ENCODE results near the gene ZNF385D. TPM values are rescaled to one million over a fixed set of nuclear protein-coding genes. Genes with fewer than 3 reads are reported as not detected.
"Not testable (repeated sequence)": the region's sequence is repeated elsewhere in the genome, so short reads cannot be mapped to it uniquely, and the experiment has no call there.

The ZNF385D gene
- total and polyA plus RNA-seq, 12 donors = 0.09 to 1.3 (median 0.63) TPM

DNA sequence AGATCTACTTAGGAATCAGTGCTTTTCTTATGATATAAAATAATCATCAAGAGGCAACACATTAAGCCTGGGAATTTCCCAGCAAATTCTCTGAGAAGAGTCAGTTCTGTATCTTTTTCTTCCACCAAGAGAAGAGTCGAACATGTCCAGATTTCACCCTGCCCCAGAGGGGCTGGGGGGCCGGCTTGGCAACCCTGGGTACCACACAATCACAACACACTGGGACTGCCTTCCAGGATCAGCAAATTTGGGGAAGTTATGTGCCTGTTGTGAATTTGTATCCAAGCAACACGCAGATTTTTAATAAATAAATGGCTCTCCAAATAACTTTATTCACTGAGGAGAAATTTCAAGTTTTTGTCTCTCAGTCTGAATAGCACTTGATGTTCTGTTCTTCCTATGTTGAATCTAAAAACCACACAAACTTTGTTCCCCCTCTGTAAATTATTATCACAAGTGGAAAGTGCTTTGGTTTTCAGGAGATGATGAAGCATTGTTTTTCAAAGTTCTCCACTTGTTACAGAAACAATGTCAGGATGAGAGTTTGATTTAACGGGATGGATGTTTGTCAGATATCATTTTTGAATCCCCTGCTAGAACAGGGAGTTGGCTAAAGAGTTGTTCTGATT, 357.2 kb downstream of the ZNF385D start:
- DNase-seq = no peak
- H3K4me3 ChIP-seq = no peak overlapping the region
- no peak overlapping the region for H3K27ac ChIP-seq
- 59 to 76% (median 72%) methylated on average over 4 of the region's 4 CpGs for WGBS, 4 donors
- TF ChIP-seq POLR2A (IDR thresholded peaks at IDR 0.05) = no peak
- TF ChIP-seq, protein P1, sequence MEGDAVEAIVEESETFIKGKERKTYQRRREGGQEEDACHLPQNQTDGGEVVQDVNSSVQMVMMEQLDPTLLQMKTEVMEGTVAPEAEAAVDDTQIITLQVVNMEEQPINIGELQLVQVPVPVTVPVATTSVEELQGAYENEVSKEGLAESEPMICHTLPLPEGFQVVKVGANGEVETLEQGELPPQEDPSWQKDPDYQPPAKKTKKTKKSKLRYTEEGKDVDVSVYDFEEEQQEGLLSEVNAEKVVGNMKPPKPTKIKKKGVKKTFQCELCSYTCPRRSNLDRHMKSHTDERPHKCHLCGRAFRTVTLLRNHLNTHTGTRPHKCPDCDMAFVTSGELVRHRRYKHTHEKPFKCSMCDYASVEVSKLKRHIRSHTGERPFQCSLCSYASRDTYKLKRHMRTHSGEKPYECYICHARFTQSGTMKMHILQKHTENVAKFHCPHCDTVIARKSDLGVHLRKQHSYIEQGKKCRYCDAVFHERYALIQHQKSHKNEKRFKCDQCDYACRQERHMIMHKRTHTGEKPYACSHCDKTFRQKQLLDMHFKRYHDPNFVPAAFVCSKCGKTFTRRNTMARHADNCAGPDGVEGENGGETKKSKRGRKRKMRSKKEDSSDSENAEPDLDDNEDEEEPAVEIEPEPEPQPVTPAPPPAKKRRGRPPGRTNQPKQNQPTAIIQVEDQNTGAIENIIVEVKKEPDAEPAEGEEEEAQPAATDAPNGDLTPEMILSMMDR (IDR thresholded peaks at IDR 0.05) = no peak
- H3K36me3 ChIP-seq (replicated peaks in 1 of 2) = no peaks in the 10 kb centered on the region
- H3K27me3 ChIP-seq = no peaks in the 10 kb centered on the region
- H3K9me3 ChIP-seq (replicated peaks in 1 of 3) = no peaks in the 10 kb centered on the region
- intact Hi-C loops (cut with DNase I) = no loop called here
- H3K4me1 ChIP-seq (replicated peaks in 1 of 2) = no peaks in the 10 kb centered on the region

- WGBS, 4 donors = 4 to 35% (median 17%) methylated on average over 1 of the region's 1 CpG
- Histone ChIP-seq H3K4me3 (no peak overlapping the region), H3K27me3 (no peaks in the 10 kb centered on the region), H3K9me3 (replicated peaks in 1 of 3) (no peaks in the 10 kb centered on the region), H3K36me3 (replicated peaks in 1 of 2) (no peaks in the 10 kb centered on the region), H3K4me1 (replicated peaks in 1 of 2) (no peaks in the 10 kb centered on the region), H3K27ac (no peak overlapping the region)
- TF ChIP-seq, protein P1 (IDR thresholded peaks at IDR 0.05) = no peak
- TF ChIP-seq POLR2A (IDR thresholded peaks at IDR 0.05) = no peak
- intact Hi-C loops (cut with DNase I) = no loop called here
- DNase-seq = no peak
Observed at GRCh38 chr3:21392526-21392925, 358.5 kb downstream of the ZNF385D start.

DNA sequence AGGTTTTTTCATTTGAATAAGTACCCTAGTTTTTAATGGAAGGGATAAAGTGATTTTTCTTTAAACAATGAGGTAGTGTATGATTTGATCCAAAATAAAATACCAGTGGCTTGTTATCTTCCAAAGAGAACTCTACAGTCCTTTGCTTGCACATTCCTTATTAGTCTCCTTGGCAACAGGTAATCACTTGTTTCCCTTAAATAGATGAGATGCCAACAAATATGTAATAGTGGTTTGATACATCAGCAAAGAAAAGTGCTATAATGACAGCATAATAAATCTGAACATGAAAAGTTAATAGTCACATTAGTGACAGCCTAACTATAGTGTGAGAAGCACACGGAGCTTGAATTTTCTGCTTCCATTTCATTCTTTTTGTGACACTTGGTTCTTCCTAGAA, 360.2 kb downstream of the ZNF385D start:
- DNase-seq = no peak
- no peaks in the 10 kb centered on the region for H3K4me1 ChIP-seq (replicated peaks in 1 of 2)
- H3K27me3 ChIP-seq = no peaks in the 10 kb centered on the region
- no peak overlapping the region for H3K4me3 ChIP-seq
- H3K27ac ChIP-seq = no peak overlapping the region
- TF ChIP-seq, protein P1 (IDR thresholded peaks at IDR 0.05) = no peak
- WGBS, 4 donors = 45 to 81% (median 76%) methylated on average over 1 of the region's 1 CpG
- H3K36me3 ChIP-seq (replicated peaks in 1 of 2) = no peaks in the 10 kb centered on the region
- intact Hi-C loops (cut with DNase I) = no loop called here
- no peaks in the 10 kb centered on the region for H3K9me3 ChIP-seq (replicated peaks in 1 of 3)

DNA sequence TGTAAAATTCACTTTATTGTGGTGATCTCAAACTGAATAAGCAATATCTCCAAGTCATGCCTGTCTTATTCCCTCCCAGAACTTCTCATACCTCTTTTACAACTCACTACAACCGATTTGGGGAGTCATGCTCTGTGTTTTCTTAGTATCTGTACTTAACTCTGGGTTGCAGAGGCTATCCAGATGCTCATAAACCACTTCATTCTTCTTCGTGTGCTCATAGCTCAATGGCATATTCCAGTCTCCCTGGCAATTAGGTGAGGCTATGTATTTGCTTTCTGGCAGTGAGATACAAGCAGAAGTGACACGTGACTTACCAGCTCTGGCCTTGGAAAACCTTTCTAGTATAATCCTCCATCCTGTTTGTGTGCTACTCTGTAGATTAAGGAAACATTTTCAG, 360.9 kb downstream of the ZNF385D start:
- WGBS, 4 donors = 35 to 47% (median 38%) methylated on average over 3 of the region's 3 CpGs
- intact Hi-C loops (cut with DNase I) = no loop called here
- TF ChIP-seq, protein P1 (IDR thresholded peaks at IDR 0.05) = no peak
- no peak overlapping the region for H3K4me3 ChIP-seq
- DNase-seq = no peak
- no peaks in the 10 kb centered on the region for H3K36me3 ChIP-seq (replicated peaks in 1 of 2)
- no peaks in the 10 kb centered on the region for H3K9me3 ChIP-seq (replicated peaks in 1 of 3)
- H3K27ac ChIP-seq = no peak overlapping the region
- no peaks in the 10 kb centered on the region for H3K27me3 ChIP-seq
- H3K4me1 ChIP-seq (replicated peaks in 1 of 2) = no peaks in the 10 kb centered on the region

GRCh38 chr3:21387142-21387826, 363.7 kb downstream of the ZNF385D start:
- H3K27ac ChIP-seq; H3K9me3 ChIP-seq (replicated peaks in 1 of 3); DNase-seq; H3K36me3 ChIP-seq (replicated peaks in 1 of 2); H3K27me3 ChIP-seq; H3K4me1 ChIP-seq (replicated peaks in 1 of 2); H3K4me3 ChIP-seq; intact Hi-C loops (cut with DNase I): not testable (repeated sequence)
- WGBS, 4 donors = 76 to 93% (median 90%) methylated on average over 9 to 30 of the region's 30 CpGs

- H3K9me3 ChIP-seq (replicated peaks in 1 of 3); H3K36me3 ChIP-seq (replicated peaks in 1 of 2); H3K27me3 ChIP-seq; H3K27ac ChIP-seq; intact Hi-C loops (cut with DNase I); H3K4me3 ChIP-seq; DNase-seq; H3K4me1 ChIP-seq (replicated peaks in 1 of 2): not testable (repeated sequence)
- 72 to 86% (median 80%) methylated on average over 5 of the region's 5 CpGs for WGBS, 4 donors
Observed at GRCh38 chr3:21378036-21378435, 373.0 kb downstream of the ZNF385D start.
